Osteocyte (in vitro differentiated cells): Measurements from ENCODE around the gene TMPRSS3. TPM values are rescaled to one million over a fixed set of nuclear protein-coding genes. Genes with fewer than 3 reads are reported as not detected.

Experiments used
- DNase-seq: peaks from one replicate; pipeline ENCODE4 v3.0.0; 2021; ENCODE audit warnings: mixed read lengths; ENCODE audit not compliant: unreplicated experiment; ENCODE audit errors: extremely low spot score
- H3K27ac Mint-ChIP-seq: one replicate; pipeline ENCODE4 v1.8.0; 2021; ENCODE audit warnings: mild to moderate bottlenecking, mixed read lengths; ENCODE audit not compliant: unreplicated experiment
- H3K27me3 Mint-ChIP-seq: one replicate; pipeline ENCODE4 v1.8.0; 2021; ENCODE audit warnings: mixed read lengths; ENCODE audit not compliant: unreplicated experiment
- H3K36me3 Mint-ChIP-seq: one replicate; pipeline ENCODE4 v1.8.0; 2021; ENCODE audit warnings: mixed read lengths; ENCODE audit not compliant: unreplicated experiment
- H3K4me1 Mint-ChIP-seq: one replicate; pipeline ENCODE4 v1.8.0; 2021; ENCODE audit warnings: mixed read lengths; ENCODE audit not compliant: unreplicated experiment
- H3K4me3 Mint-ChIP-seq: one replicate; pipeline ENCODE4 v1.8.0; 2021; ENCODE audit warnings: mild to moderate bottlenecking, moderate library complexity, mixed read lengths; ENCODE audit not compliant: unreplicated experiment
- H3K9me3 Mint-ChIP-seq: one replicate; pipeline ENCODE4 v1.8.0; 2021; ENCODE audit warnings: mixed read lengths; ENCODE audit not compliant: unreplicated experiment
- CTCF ChIP-seq: fragments of 200-600 bp; sonication (generic); IDR thresholded peaks from 2 replicates; pipeline ENCODE4 v1.5.0; 2021; ENCODE audit warnings: antibody characterized with exemption, mild to moderate bottlenecking, moderate library complexity
- total RNA-seq: library from RNA; stranded (reverse); gene quantifications from 2 replicates; pipeline ENCODE4 v1.2.1, GENCODE V29; 2021

The TMPRSS3 gene
- total RNA-seq, 1 donor from 2014 or later: not detected

- TF ChIP-seq CTCF: no peak
- no peaks in the 10 kb centered on the region for H3K36me3 Mint-ChIP-seq
- peaks cover 22% of the 10 kb centered on the region for H3K27me3 Mint-ChIP-seq
- no peak for DNase-seq
- H3K27ac Mint-ChIP-seq: no peak overlapping the region
- peaks cover 12% of the 10 kb centered on the region for H3K9me3 Mint-ChIP-seq
- no peaks in the 10 kb centered on the region for H3K4me1 Mint-ChIP-seq
- H3K4me3 Mint-ChIP-seq: no peak overlapping the region
Measured at GRCh38 chr21:42429856-42430255, 34.0 kb upstream of the TMPRSS3 start.

GRCh38 chr21:42429021-42429420 lies 33.2 kb upstream of the TMPRSS3 start:
- H3K36me3 Mint-ChIP-seq: no peaks in the 10 kb centered on the region
- H3K27me3 Mint-ChIP-seq: peaks cover 29% of the 10 kb centered on the region
- no peak overlapping the region for H3K27ac Mint-ChIP-seq
- no peaks in the 10 kb centered on the region for H3K4me1 Mint-ChIP-seq
- peaks cover 9% of the 10 kb centered on the region for H3K9me3 Mint-ChIP-seq
- no peak for TF ChIP-seq CTCF
- H3K4me3 Mint-ChIP-seq: no peak overlapping the region
- no peak for DNase-seq

- Mint-ChIP-seq H3K9me3 (peaks cover 8% of the 10 kb centered on the region), H3K27me3 (peaks cover 40% of the 10 kb centered on the region), H3K27ac (no peak overlapping the region), H3K36me3 (no peaks in the 10 kb centered on the region), H3K4me1 (no peaks in the 10 kb centered on the region), H3K4me3 (no peak overlapping the region)
- TF ChIP-seq CTCF: no peak
- DNase-seq: no peak
Measured at GRCh38 chr21:42427809-42428419, 32.1 kb upstream of the TMPRSS3 start.

- H3K9me3 Mint-ChIP-seq: no peaks in the 10 kb centered on the region
- no peak overlapping the region for H3K27ac Mint-ChIP-seq
- no peak for DNase-seq
- no peaks in the 10 kb centered on the region for H3K36me3 Mint-ChIP-seq
- no peak overlapping the region for H3K4me3 Mint-ChIP-seq
- peaks cover 46% of the 10 kb centered on the region for H3K27me3 Mint-ChIP-seq
- no peak for TF ChIP-seq CTCF
- H3K4me1 Mint-ChIP-seq: no peaks in the 10 kb centered on the region
Measured at GRCh38 chr21:42426876-42427480, 31.1 kb upstream of the TMPRSS3 start.

GRCh38 chr21:42426424-42426823 lies 30.6 kb upstream of the TMPRSS3 start:
- Mint-ChIP-seq H3K4me1 (no peaks in the 10 kb centered on the region), H3K27ac (no peak overlapping the region), H3K36me3 (no peaks in the 10 kb centered on the region), H3K27me3 (peaks cover 51% of the 10 kb centered on the region), H3K9me3 (no peaks in the 10 kb centered on the region), H3K4me3 (no peak overlapping the region)
- DNase-seq: no peak
- TF ChIP-seq CTCF: no peak
